ENCODE measurements around the gene LRCH3.

DNA sequence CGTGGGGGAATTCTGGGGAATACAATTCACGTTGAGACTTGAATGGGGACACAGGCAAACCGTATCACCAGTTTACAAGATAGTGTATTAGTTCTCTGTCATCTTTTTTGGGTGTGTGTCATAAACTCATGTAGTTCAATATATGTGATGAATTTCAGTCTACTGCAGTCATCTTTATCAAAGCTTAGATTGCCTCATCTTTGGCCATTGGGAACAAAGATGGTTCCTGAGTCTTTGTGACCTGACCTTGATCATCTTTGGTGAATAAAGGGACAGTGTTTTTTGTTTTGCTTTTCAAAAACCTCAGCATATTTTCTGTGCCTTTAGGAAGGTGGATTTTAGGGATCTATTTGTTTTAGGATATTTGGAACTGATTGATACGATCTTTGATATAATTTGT, 23.3 kb downstream of the LRCH3 start:
- TF ChIP-seq, protein P1, sequence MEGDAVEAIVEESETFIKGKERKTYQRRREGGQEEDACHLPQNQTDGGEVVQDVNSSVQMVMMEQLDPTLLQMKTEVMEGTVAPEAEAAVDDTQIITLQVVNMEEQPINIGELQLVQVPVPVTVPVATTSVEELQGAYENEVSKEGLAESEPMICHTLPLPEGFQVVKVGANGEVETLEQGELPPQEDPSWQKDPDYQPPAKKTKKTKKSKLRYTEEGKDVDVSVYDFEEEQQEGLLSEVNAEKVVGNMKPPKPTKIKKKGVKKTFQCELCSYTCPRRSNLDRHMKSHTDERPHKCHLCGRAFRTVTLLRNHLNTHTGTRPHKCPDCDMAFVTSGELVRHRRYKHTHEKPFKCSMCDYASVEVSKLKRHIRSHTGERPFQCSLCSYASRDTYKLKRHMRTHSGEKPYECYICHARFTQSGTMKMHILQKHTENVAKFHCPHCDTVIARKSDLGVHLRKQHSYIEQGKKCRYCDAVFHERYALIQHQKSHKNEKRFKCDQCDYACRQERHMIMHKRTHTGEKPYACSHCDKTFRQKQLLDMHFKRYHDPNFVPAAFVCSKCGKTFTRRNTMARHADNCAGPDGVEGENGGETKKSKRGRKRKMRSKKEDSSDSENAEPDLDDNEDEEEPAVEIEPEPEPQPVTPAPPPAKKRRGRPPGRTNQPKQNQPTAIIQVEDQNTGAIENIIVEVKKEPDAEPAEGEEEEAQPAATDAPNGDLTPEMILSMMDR (IDR thresholded peaks at IDR 0.05), result no peak
- TF ChIP-seq POLR2A (IDR thresholded peaks at IDR 0.05), result no peak

Data from heart left ventricle (tissue), 13 donors.